ENCODE data around the gene ZACN. TPM values are rescaled to one million over a fixed set of nuclear protein-coding genes. Genes with fewer than 3 reads are reported as not detected.
A peak's percentile ranks its signal among the peaks of the same experiment; 100 is the strongest.

The ZACN gene
- total RNA-seq, 1 donor from 2014 or later, result not detected

GRCh38 chr17:76106703-76107102 lies 27.7 kb downstream of the ZACN start:
- Histone ChIP-seq H3K79me2 (ENCODE audit: low read depth) (peaks cover 18% of the 10 kb centered on the region), H3K9me3 (ENCODE audit: low read depth) (no peaks in the 10 kb centered on the region), H3K4me2 (no peak overlapping the region), H3K27ac (no peak overlapping the region), H3K27me3 (no peaks in the 10 kb centered on the region), H3K4me3 (no peak overlapping the region), H3K9ac (no peak overlapping the region), H2AFZ (replicated peaks) (peak overlapping the region; percentile 48), H3K4me1 (peaks cover 12% of the 10 kb centered on the region), H3K36me3 (no peaks in the 10 kb centered on the region), H3F3A (ENCODE audit: low read depth) (peaks cover 25% of the 10 kb centered on the region), H4K20me1 (ENCODE audit: low read depth) (no peaks in the 10 kb centered on the region)
- H3K4me3 Mint-ChIP-seq, result no peak overlapping the region
- no peak overlapping the region for H3K27ac Mint-ChIP-seq
- no peaks in the 10 kb centered on the region for H3K9me3 Mint-ChIP-seq
- TF ChIP-seq, protein P1, sequence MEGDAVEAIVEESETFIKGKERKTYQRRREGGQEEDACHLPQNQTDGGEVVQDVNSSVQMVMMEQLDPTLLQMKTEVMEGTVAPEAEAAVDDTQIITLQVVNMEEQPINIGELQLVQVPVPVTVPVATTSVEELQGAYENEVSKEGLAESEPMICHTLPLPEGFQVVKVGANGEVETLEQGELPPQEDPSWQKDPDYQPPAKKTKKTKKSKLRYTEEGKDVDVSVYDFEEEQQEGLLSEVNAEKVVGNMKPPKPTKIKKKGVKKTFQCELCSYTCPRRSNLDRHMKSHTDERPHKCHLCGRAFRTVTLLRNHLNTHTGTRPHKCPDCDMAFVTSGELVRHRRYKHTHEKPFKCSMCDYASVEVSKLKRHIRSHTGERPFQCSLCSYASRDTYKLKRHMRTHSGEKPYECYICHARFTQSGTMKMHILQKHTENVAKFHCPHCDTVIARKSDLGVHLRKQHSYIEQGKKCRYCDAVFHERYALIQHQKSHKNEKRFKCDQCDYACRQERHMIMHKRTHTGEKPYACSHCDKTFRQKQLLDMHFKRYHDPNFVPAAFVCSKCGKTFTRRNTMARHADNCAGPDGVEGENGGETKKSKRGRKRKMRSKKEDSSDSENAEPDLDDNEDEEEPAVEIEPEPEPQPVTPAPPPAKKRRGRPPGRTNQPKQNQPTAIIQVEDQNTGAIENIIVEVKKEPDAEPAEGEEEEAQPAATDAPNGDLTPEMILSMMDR (IDR thresholded peaks at IDR 0.05), result no peak
- TF ChIP-seq EZH2 (IDR thresholded peaks at IDR 0.05) (no peak), EZH2phosphoT487 (IDR thresholded peaks at IDR 0.05) (no peak)
- peaks cover 4% of the 10 kb centered on the region for H3K36me3 Mint-ChIP-seq
- H3K4me1 Mint-ChIP-seq, result peaks cover 24% of the 10 kb centered on the region
- DNase-seq (ENCODE audit: low spot score), result no peak
- H3K27me3 Mint-ChIP-seq (ENCODE audit: insufficient read depth, low read depth), result peaks cover 10% of the 10 kb centered on the region

- no peak overlapping the region for H3K27ac Mint-ChIP-seq
- H3K27ac ChIP-seq, result no peak overlapping the region
- H3K4me2 ChIP-seq, result no peak overlapping the region
- no peaks in the 10 kb centered on the region for H3K9me3 ChIP-seq (ENCODE audit: low read depth)
- H3K36me3 ChIP-seq, result no peaks in the 10 kb centered on the region
- H3K36me3 Mint-ChIP-seq, result no peaks in the 10 kb centered on the region
- H3K79me2 ChIP-seq (ENCODE audit: low read depth), result peaks cover 10% of the 10 kb centered on the region
- DNase-seq (ENCODE audit: low spot score), result peak; percentile 19
- H4K20me1 ChIP-seq (ENCODE audit: low read depth), result no peaks in the 10 kb centered on the region
- no peak overlapping the region for H2AFZ ChIP-seq (replicated peaks)
- no peaks in the 10 kb centered on the region for H3K9me3 Mint-ChIP-seq
- H3K4me3 ChIP-seq, result no peak overlapping the region
- H3K27me3 ChIP-seq, result no peaks in the 10 kb centered on the region
- peaks cover 10% of the 10 kb centered on the region for H3K27me3 Mint-ChIP-seq (ENCODE audit: insufficient read depth, low read depth)
- peaks cover 24% of the 10 kb centered on the region for H3K4me1 Mint-ChIP-seq
- peaks cover 11% of the 10 kb centered on the region for H3K4me1 ChIP-seq
- no peak overlapping the region for H3K4me3 Mint-ChIP-seq
- TF ChIP-seq EZH2phosphoT487 (IDR thresholded peaks at IDR 0.05) (no peak), EZH2 (IDR thresholded peaks at IDR 0.05) (no peak)
- TF ChIP-seq, protein P1 (IDR thresholded peaks at IDR 0.05), result peak; percentile 40
- H3F3A ChIP-seq (ENCODE audit: low read depth), result peaks cover 25% of the 10 kb centered on the region
- H3K9ac ChIP-seq, result no peak overlapping the region
These were observed 28.5 kb downstream of the ZACN start for GRCh38 chr17:76107509-76107908.

- H4K20me1 ChIP-seq (ENCODE audit: low read depth), result no peaks in the 10 kb centered on the region
- Mint-ChIP-seq H3K27me3 (ENCODE audit: insufficient read depth, low read depth) (peaks cover 6% of the 10 kb centered on the region), H3K27ac (no peak overlapping the region), H3K9me3 (no peaks in the 10 kb centered on the region), H3K4me3 (no peak overlapping the region), H3K36me3 (no peaks in the 10 kb centered on the region), H3K4me1 (no peaks in the 10 kb centered on the region)
- no peak overlapping the region for H2AFZ ChIP-seq (replicated peaks)
- no peak overlapping the region for H3K4me3 ChIP-seq
- no peak overlapping the region for H3K4me2 ChIP-seq
- H3K79me2 ChIP-seq (ENCODE audit: low read depth), result no peaks in the 10 kb centered on the region
- H3F3A ChIP-seq (ENCODE audit: low read depth), result no peaks in the 10 kb centered on the region
- H3K9ac ChIP-seq, result no peak overlapping the region
- DNase-seq (ENCODE audit: low spot score), result no peak
- H3K4me1 ChIP-seq, result no peaks in the 10 kb centered on the region
- no peaks in the 10 kb centered on the region for H3K9me3 ChIP-seq (ENCODE audit: low read depth)
- no peaks in the 10 kb centered on the region for H3K36me3 ChIP-seq
- H3K27ac ChIP-seq, result no peak overlapping the region
- no peak for TF ChIP-seq EZH2 (IDR thresholded peaks at IDR 0.05)
- TF ChIP-seq, protein P1 (IDR thresholded peaks at IDR 0.05), result no peak
- H3K27me3 ChIP-seq, result no peaks in the 10 kb centered on the region
These were observed 33.0 kb downstream of the ZACN start for GRCh38 chr17:76111956-76112355.

Measured in neural progenitor cell (in vitro differentiated cells).